CD14-positive monocyte (primary cell): ENCODE measurements around the gene DCAF12L2. TPM values are rescaled to one million over a fixed set of nuclear protein-coding genes. Genes with fewer than 3 reads are reported as not detected.
"Not testable (repeated sequence)": the region's sequence is repeated elsewhere in the genome, so short reads cannot be mapped to it uniquely, and the experiment has no call there.

Experiments used
- DNase-seq, 3 donors: peaks; one replicate each; pipeline ENCODE4 v3.0.0-alpha.2; 2011 to 2022
- H2AFZ ChIP-seq: 2 replicates; pipeline ENCODE4 v1.6.0; 2012; ENCODE audit warnings: mild to moderate bottlenecking, low read depth, low read length, inconsistent platforms; ENCODE audit not compliant: insufficient read depth, poor library complexity, severe bottlenecking
- H3K27ac ChIP-seq, 2 donors: 1 replicate in 1 of 2; 2 replicates in 1 of 2; pipeline ENCODE4 v1.5.1; 2012 to 2013; ENCODE audit warnings: low read length in 2 of 2, control low read depth in 1 of 2, inconsistent platforms in 1 of 2, low read depth in 1 of 2, mild to moderate bottlenecking in 1 of 2
- H3K27me3 ChIP-seq, 2 donors: one replicate each; pipeline versions ENCODE4 v1.6.0 to v1.6.1; 2011 to 2013; ENCODE audit warnings: low read length in 2 of 2; ENCODE audit not compliant: control insufficient read depth in 2 of 2, insufficient read depth in 2 of 2
- H3K36me3 ChIP-seq, 2 donors: replicated peaks in 1 of 2; 1 replicate in 1 of 2; 2 replicates in 1 of 2; pipeline versions ENCODE4 v1.5.1 to v1.6.1; 2012 to 2013; ENCODE audit warnings: low read length in 2 of 2, control low read depth in 1 of 2, inconsistent platforms in 1 of 2, mild to moderate bottlenecking in 1 of 2; ENCODE audit not compliant: insufficient read depth in 2 of 2, control insufficient read depth in 1 of 2
- H3K4me1 ChIP-seq, 2 donors: 1 replicate in 1 of 2; 2 replicates in 1 of 2; pipeline versions ENCODE4 v1.5.1 to v1.6.1; 2012 to 2013; ENCODE audit warnings: low read length in 2 of 2, control low read depth in 1 of 2, inconsistent platforms in 1 of 2, mild to moderate bottlenecking in 1 of 2, moderate library complexity in 1 of 2; ENCODE audit not compliant: insufficient read depth in 2 of 2, control insufficient read depth in 1 of 2
- H3K4me2 ChIP-seq: replicated peaks from 2 replicates; pipeline ENCODE3; 2012; ENCODE audit warnings: low read length, moderate library complexity, mild to moderate bottlenecking; ENCODE audit not compliant: poor library complexity, severe bottlenecking; ENCODE audit errors: extremely low read depth
- H3K4me3 ChIP-seq, 3 experiments: fragments of 200-600 bp in 1 of 3; sonication (generic) in 1 of 3; replicated peaks in 1 of 3; 1 replicate in 2 of 3; 2 replicates in 1 of 3; pipeline ENCODE4 v1.5.1; 2011 to 2013; ENCODE audit warnings: low read length in 3 of 3, mild to moderate bottlenecking in 3 of 3, control low read depth in 2 of 3, low read depth in 2 of 3, inconsistent platforms in 1 of 3, moderate library complexity in 1 of 3
- H3K79me2 ChIP-seq: 2 replicates; pipeline ENCODE4 v1.6.0; 2012; ENCODE audit warnings: mild to moderate bottlenecking, control low read depth, inconsistent platforms, low read length, moderate library complexity; ENCODE audit not compliant: insufficient read depth
- H3K9ac ChIP-seq: 2 replicates; pipeline ENCODE4 v1.6.0; 2017; ENCODE audit warnings: low read length, mild to moderate bottlenecking; ENCODE audit not compliant: insufficient read depth, poor library complexity, severe bottlenecking
- H3K9me3 ChIP-seq, 2 donors: replicated peaks in 1 of 2; 1 replicate in 1 of 2; 2 replicates in 1 of 2; pipeline versions ENCODE4 v1.5.1 to v1.6.1; 2012 to 2013; ENCODE audit warnings: low read length in 2 of 2, control low read depth in 1 of 2; ENCODE audit not compliant: control insufficient read depth in 1 of 2, insufficient read depth in 1 of 2
- H4K20me1 ChIP-seq: 2 replicates; pipeline ENCODE4 v1.6.0; 2012; ENCODE audit warnings: mild to moderate bottlenecking, low read length, control low read depth, moderate library complexity; ENCODE audit not compliant: insufficient read depth
- H3K27ac Mint-ChIP-seq, 7 donors: one replicate each; pipeline ENCODE4 v1.8.0; 2020; ENCODE audit warnings: mild to moderate bottlenecking in 7 of 7, mixed read lengths in 7 of 7, moderate library complexity in 6 of 7, inconsistent platforms in 2 of 7
- H3K27me3 Mint-ChIP-seq, 3 donors: one replicate each; pipeline ENCODE4 v1.8.0; 2021 to 2022; ENCODE audit warnings: low read depth in 3 of 3, mild to moderate bottlenecking in 3 of 3, mixed read lengths in 3 of 3, moderate library complexity in 3 of 3, inconsistent platforms in 1 of 3
- H3K36me3 Mint-ChIP-seq, 2 donors: one replicate each; pipeline ENCODE4 v1.8.0; 2020; ENCODE audit warnings: mixed read lengths in 2 of 2, inconsistent platforms in 1 of 2, mild to moderate bottlenecking in 1 of 2
- H3K4me1 Mint-ChIP-seq: one replicate; pipeline ENCODE4 v1.8.0; 2020; ENCODE audit warnings: mild to moderate bottlenecking, mixed read lengths
- H3K4me3 Mint-ChIP-seq, 2 donors: one replicate each; pipeline ENCODE4 v1.8.0; 2020; ENCODE audit warnings: mild to moderate bottlenecking in 2 of 2, mixed read lengths in 2 of 2, moderate library complexity in 1 of 2
- H3K9me3 Mint-ChIP-seq, 7 donors: one replicate each; pipeline ENCODE4 v1.8.0; 2020 to 2022; ENCODE audit warnings: mixed read lengths in 7 of 7, mild to moderate bottlenecking in 6 of 7, moderate library complexity in 6 of 7, inconsistent platforms in 2 of 7
- WGBS: methylation state at CpG from one replicate; pipeline ENCODE4 v1.1.5; 2013; ENCODE audit warnings: missing lambda C conversion rate; ENCODE audit not compliant: insufficient coverage; 5-methylcytosine and 5-hydroxymethylcytosine counted together
- intact Hi-C, 2 donors: fragments of 100-400 bp; cut with micrococcal nuclease; formaldehyde crosslinking; loops; one replicate each; pipeline versions ENCODE4 v1.15.0 to v1.15.1; 2023
- polyA minus RNA-seq: library from RNA; depleted of rRNA, polyadenylated mRNA; stranded (reverse); fragments of >200 nt; gene quantifications from 2 replicates; pipeline ENCODE4 v1.2.3, GENCODE V29; 2012
- polyA plus RNA-seq, 3 donors: library from polyadenylated mRNA; depleted of rRNA in 1 of 3; unstranded in 2 of 3; stranded (reverse) in 1 of 3; fragments of 300-500 nt in 2 of 3; fragments of >200 nt in 1 of 3; fragmentation: Illumina TruSeq in 2 of 3; gene quantifications; 1 replicate in 2 of 3; 2 replicates in 1 of 3; pipeline ENCODE4 v1.2.3, GENCODE V29; 2012 to 2021
- total RNA-seq, 12 experiments: library from RNA in 1 of 12; stranded (reverse) in 1 of 12; fragments of 120-200 nt in 1 of 12; gene quantifications; one replicate each; pipeline ENCODE4 v1.2.4 and lab custom pipeline; 2013 to 2026; ENCODE audit warnings: mixed read lengths in 6 of 12, inconsistent platforms in 1 of 12
- TF ChIP-seq, protein P1 (sequence below): fragments of 200-600 bp; IDR thresholded peaks from one replicate; pipeline ENCODE4 v1.8.0; 2022; ENCODE audit warnings: antibody characterized with exemption, mild to moderate bottlenecking

Gene DCAF12L2
- total RNA-seq (2013): not detected
- polyA plus RNA-seq (not detected), polyA minus RNA-seq (not detected in 2 replicates), total RNA-seq (lab: John Stamatoyannopoulos, UW) (0 to 0.15 (median 0) reads per million in 11 experiments)

DNA sequence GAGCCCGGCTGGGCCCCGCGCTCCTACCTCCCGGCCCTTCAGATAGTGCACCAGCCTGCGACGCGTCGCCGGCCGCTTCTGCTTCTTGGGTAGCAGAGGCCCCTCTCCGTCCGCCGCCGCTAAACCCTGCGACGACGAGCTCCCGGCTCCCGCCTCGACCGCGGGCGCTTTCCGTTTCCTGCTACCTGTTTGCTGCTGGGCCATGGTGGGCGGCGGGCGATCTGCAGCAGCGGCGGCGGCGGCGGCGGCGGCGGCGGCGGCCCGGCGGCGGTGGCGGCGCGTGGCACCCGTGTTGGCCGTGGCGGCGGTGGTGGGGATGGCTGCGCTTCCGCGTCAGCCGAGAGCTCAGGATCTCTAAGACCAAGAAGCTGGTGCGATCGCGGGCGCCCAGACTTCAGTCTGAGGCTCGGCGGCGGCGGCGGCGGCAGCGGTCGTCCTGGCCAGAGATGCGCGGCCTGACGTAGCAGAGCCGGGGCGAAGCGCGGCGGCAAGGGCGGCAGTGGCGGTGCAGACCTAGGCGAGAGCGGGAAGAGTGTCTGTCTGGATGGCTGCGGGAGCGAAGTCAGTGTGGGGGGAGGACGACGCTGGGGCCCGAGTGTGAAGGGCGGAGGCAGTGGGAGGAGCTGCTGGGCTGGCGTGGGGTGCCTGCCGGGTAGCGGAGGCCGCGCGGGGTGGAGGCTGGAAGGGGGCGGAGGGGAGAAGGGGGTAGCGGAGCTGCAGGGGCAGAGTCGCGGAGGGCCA lies at the start of gene DCAF12L2:
TSS of gene DCAF12L2 (minus strand) at position 569 of the 741 bp plus-strand sequence. CDS start at position 204, 365 bp downstream.
- Histone ChIP-seq H2AFZ (no peak within 1 kb of the TSS), H4K20me1 (no peaks in the 10 kb centered on the region), H3K9me3 (no peaks in the 10 kb centered on the region), H3K9ac (no peak within 1 kb of the TSS), H3K79me2 (no peaks in the 10 kb centered on the region), H3K27me3 (peaks cover 0 to 4% of the 10 kb centered on the region in 2 donors), H3K4me3 (no peak within 1 kb of the TSS), H3K36me3 (no peaks in the 10 kb centered on the region), H3K4me1 (no peaks in the 10 kb centered on the region), H3K27ac (no peak within 1 kb of the TSS), H3K4me2 (no peak within 1 kb of the TSS)
- no peak within 1 kb of the TSS for H3K27ac Mint-ChIP-seq
- H3K4me3 Mint-ChIP-seq: peak within 1 kb of the TSS in 1 of 2 donors; percentile 60
- DNase-seq: no peak
- intact Hi-C loops: no loop called here
- peaks cover 8 to 26% (median 21%) of the 10 kb centered on the region in 3 donors for H3K27me3 Mint-ChIP-seq
- H3K9me3 Mint-ChIP-seq: peaks cover 0 to 14% (median 10%) of the 10 kb centered on the region in 7 donors
- no peaks in the 10 kb centered on the region for H3K4me1 Mint-ChIP-seq
- TF ChIP-seq, protein P1, sequence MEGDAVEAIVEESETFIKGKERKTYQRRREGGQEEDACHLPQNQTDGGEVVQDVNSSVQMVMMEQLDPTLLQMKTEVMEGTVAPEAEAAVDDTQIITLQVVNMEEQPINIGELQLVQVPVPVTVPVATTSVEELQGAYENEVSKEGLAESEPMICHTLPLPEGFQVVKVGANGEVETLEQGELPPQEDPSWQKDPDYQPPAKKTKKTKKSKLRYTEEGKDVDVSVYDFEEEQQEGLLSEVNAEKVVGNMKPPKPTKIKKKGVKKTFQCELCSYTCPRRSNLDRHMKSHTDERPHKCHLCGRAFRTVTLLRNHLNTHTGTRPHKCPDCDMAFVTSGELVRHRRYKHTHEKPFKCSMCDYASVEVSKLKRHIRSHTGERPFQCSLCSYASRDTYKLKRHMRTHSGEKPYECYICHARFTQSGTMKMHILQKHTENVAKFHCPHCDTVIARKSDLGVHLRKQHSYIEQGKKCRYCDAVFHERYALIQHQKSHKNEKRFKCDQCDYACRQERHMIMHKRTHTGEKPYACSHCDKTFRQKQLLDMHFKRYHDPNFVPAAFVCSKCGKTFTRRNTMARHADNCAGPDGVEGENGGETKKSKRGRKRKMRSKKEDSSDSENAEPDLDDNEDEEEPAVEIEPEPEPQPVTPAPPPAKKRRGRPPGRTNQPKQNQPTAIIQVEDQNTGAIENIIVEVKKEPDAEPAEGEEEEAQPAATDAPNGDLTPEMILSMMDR: no peak
- H3K36me3 Mint-ChIP-seq: no peaks in the 10 kb centered on the region
- WGBS: 5% methylated on average over 55 of the region's 91 CpGs

DNA sequence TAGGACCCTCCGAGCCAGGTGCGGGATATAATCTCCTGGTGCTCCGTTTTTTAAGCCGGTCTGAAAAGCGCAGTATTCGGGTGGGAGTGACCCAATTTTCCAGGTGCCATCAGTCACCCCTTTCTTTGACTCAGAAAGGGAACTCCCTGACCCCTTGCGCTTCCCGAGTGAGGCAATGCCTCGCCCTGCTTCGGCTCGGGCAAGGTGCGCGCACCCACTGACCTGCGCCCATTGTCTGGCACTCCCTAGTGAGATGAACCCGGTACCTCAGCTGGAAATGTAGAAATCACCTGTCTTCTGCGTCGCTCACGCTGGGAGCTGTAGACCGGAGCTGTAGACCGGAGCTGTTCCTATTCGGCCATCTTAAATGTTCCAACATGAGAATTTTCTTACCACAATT lies 24.8 kb upstream of the DCAF12L2 start:
- H3K4me3 ChIP-seq, H3K27ac ChIP-seq, H3K4me3 Mint-ChIP-seq, H3K36me3 Mint-ChIP-seq, H3K27me3 ChIP-seq, H3K27me3 Mint-ChIP-seq, H3K79me2 ChIP-seq, H3K36me3 ChIP-seq, H3K9me3 ChIP-seq, H3K27ac Mint-ChIP-seq, H3K4me1 Mint-ChIP-seq, H2AFZ ChIP-seq, H4K20me1 ChIP-seq, H3K4me2 ChIP-seq, intact Hi-C loops, DNase-seq, H3K4me1 ChIP-seq, H3K9ac ChIP-seq: not testable (repeated sequence)
- H3K9me3 Mint-ChIP-seq: peaks cover 0 to 11% (median 4%) of the 10 kb centered on the region in 7 donors
- WGBS: 96% methylated on average over 9 of the region's 21 CpGs
